HepG2 (cell line): ENCODE data around the gene CPNE2. TPM values are rescaled to one million over a fixed set of nuclear protein-coding genes. Genes with fewer than 3 reads are reported as not detected.

Experiments
- ATAC-seq: fragments of 200-7000 bp; cut with Tn5 transposase; 3 replicates; pipeline ENCODE4 v1.9.1; 2020; ENCODE audit warnings: mild to moderate bottlenecking, moderate library complexity
- BruUV-seq: library from RNA; stranded (reverse); fragments of 400-500 nt; replicated peaks from 2 replicates; lab custom pipeline; 2021; lab: Mats Ljungman, UMichigan
- CTCF ChIA-PET: fragments of 300-600 bp; formaldehyde crosslinking; extraction: SDS; loops from one replicate; lab custom pipeline; 2021; ENCODE audit warnings: low total read pairs, inconsistent platforms, low intra/inter-chr PET ratio; lab: Yijun Ruan, JAX
- POLR2A ChIA-PET: fragments of 350-600 bp; sonication (Branson Sonifier 250); formaldehyde crosslinking; loops from one replicate; lab custom pipeline; 2020; ENCODE audit warnings: antibody characterized with exemption, inconsistent platforms; lab: Yijun Ruan, JAX
- DNase-seq: peaks from one replicate; pipeline ENCODE4 v3.0.0-alpha.2; 2015; ENCODE audit warnings: low spot score
- FAIRE-seq: peaks from 3 replicates; lab custom pipeline; 2011; peaks lifted over from hg19 to GRCh38; lab: Jason Lieb, UNC
- H2AFZ ChIP-seq: one replicate; pipeline ENCODE4 v1.6.1; 2011; ENCODE audit warnings: low read length, inconsistent platforms
- H3K27ac ChIP-seq: fragments of 300-600 bp; 3 replicates; pipeline ENCODE4 v1.8.0; 2011; ENCODE audit warnings: mixed run types, mild to moderate bottlenecking, mixed read lengths, low read length, inconsistent platforms; ENCODE audit not compliant: insufficient read depth; ENCODE audit errors: extremely low read length
- H3K27me3 ChIP-seq, 2 experiments: fragments of 200-600 bp in 1 of 2; 2 replicates in 1 of 2; 3 replicates in 1 of 2; pipeline versions ENCODE4 v1.6.0 to v1.8.0; 2011; ENCODE audit warnings: low read length in 2 of 2, mild to moderate bottlenecking in 2 of 2, moderate library complexity in 2 of 2, inconsistent platforms in 1 of 2; ENCODE audit not compliant: insufficient read depth in 2 of 2, control insufficient read depth in 1 of 2
- H3K36me3 ChIP-seq, 2 experiments: fragments of 200-600 bp in 1 of 2; replicated peaks in 1 of 2; 2 replicates in 1 of 2; 3 replicates in 1 of 2; pipeline versions ENCODE4 v1.5.1 to v1.8.0; 2011; ENCODE audit warnings: low read length in 2 of 2, inconsistent platforms in 1 of 2; ENCODE audit not compliant: insufficient read depth in 2 of 2, control insufficient read depth in 1 of 2
- H3K4me1 ChIP-seq: 2 replicates; pipeline ENCODE4 v1.5.1; 2012; ENCODE audit warnings: low read length, inconsistent platforms; ENCODE audit not compliant: insufficient read depth
- H3K4me2 ChIP-seq: 2 replicates; pipeline ENCODE4 v1.6.0; 2011; ENCODE audit warnings: low read depth, low read length, inconsistent platforms
- H3K4me3 ChIP-seq, 3 experiments: fragments of 200-600 bp in 1 of 3; sonication (generic), shearing (Covaris generic) in 1 of 3; replicated peaks in 1 of 3; 2 replicates each; pipeline ENCODE4 v1.5.1; 2011 to 2016; ENCODE audit warnings: low read length in 3 of 3, inconsistent platforms in 2 of 3, low read depth in 2 of 3, mild to moderate bottlenecking in 2 of 3, control low read depth in 1 of 3, mixed read lengths in 1 of 3; ENCODE audit not compliant: insufficient read depth in 1 of 3
- H3K79me2 ChIP-seq: one replicate; pipeline ENCODE4 v1.6.1; 2011; ENCODE audit warnings: low read length, inconsistent platforms; ENCODE audit not compliant: insufficient read depth
- H3K9ac ChIP-seq: 2 replicates; pipeline ENCODE4 v1.6.0; 2011; ENCODE audit warnings: mild to moderate bottlenecking, low read depth, low read length, inconsistent platforms; ENCODE audit not compliant: insufficient read depth
- H3K9me3 ChIP-seq: 2 replicates; pipeline ENCODE4 v1.5.1; 2012; ENCODE audit warnings: mild to moderate bottlenecking, low read length
- H4K20me1 ChIP-seq: 2 replicates; pipeline ENCODE4 v1.6.0; 2011; ENCODE audit warnings: inconsistent platforms, mild to moderate bottlenecking, low read length, moderate library complexity; ENCODE audit not compliant: insufficient read depth
- ARID2 ChIP-seq: sonication (generic); formaldehyde crosslinking; IDR thresholded peaks from 2 replicates; pipeline ENCODE4 v1.8.1; 2022; ENCODE audit warnings: mild to moderate bottlenecking, missing genetic modification reagents, borderline replicate concordance
- ATF7-NPFF ChIP-seq: sonication (generic); formaldehyde crosslinking; IDR thresholded peaks from 2 replicates; pipeline ENCODE4 v1.8.1; 2023; ENCODE audit warnings: mild to moderate bottlenecking, low read depth, missing genetic modification reagents, moderate library complexity
- ETS1 ChIP-seq: sonication (generic); formaldehyde crosslinking; IDR thresholded peaks from 2 replicates; pipeline ENCODE4 v1.4.0; 2020; ENCODE audit warnings: missing genetic modification reagents
- GATAD2A ChIP-seq: IDR thresholded peaks from 2 replicates; pipeline ENCODE4 v1.6.1; 2016
- GFI1 ChIP-seq: sonication (generic); formaldehyde crosslinking; IDR thresholded peaks from 2 replicates; pipeline ENCODE4 v1.5.0; 2020; ENCODE audit warnings: missing genetic modification reagents, mild to moderate bottlenecking, borderline replicate concordance
- KDM5B ChIP-seq: sonication (generic); formaldehyde crosslinking; IDR thresholded peaks from 2 replicates; pipeline ENCODE4 v1.4.0; 2020; ENCODE audit warnings: missing genetic modification reagents, mild to moderate bottlenecking, borderline replicate concordance
- KLF6 ChIP-seq: IDR thresholded peaks from 2 replicates; pipeline ENCODE4 v1.8.0; 2016; ENCODE audit warnings: missing biosample characterization, missing genetic modification reagents
- POGK ChIP-seq: sonication (generic); formaldehyde crosslinking; conservative IDR thresholded peaks from 2 replicates; pipeline ENCODE4 v1.8.0; 2022; ENCODE audit warnings: mild to moderate bottlenecking, moderate library complexity, missing genetic modification reagents
- POLR2A ChIP-seq, 2 experiments: IDR thresholded peaks; 2 replicates each; pipeline ENCODE4 v1.6.1; 2011; ENCODE audit warnings: low read depth in 2 of 2, low read length in 2 of 2, mild to moderate bottlenecking in 1 of 2, moderate library complexity in 1 of 2; ENCODE audit not compliant: insufficient read depth in 1 of 2
- RFXAP ChIP-seq: sonication (generic); formaldehyde crosslinking; IDR thresholded peaks from 2 replicates; pipeline ENCODE4 v1.4.0; 2020; ENCODE audit warnings: missing genetic modification reagents, borderline replicate concordance
- TBX2 ChIP-seq: sonication (generic); formaldehyde crosslinking; IDR thresholded peaks from 2 replicates; pipeline ENCODE4 v1.5.0; 2020; ENCODE audit warnings: missing genetic modification reagents, mild to moderate bottlenecking, borderline replicate concordance
- ZBTB4 ChIP-seq: sonication (generic); formaldehyde crosslinking; IDR thresholded peaks from 2 replicates; pipeline ENCODE4 v1.4.0; 2020; ENCODE audit warnings: missing genetic modification reagents, mild to moderate bottlenecking, borderline replicate concordance
- ZFY ChIP-seq: sonication (generic); formaldehyde crosslinking; IDR thresholded peaks from 2 replicates; pipeline ENCODE4 v1.4.0; 2020; ENCODE audit warnings: missing genetic modification reagents
- ZNF33B ChIP-seq: sonication (generic); formaldehyde crosslinking; IDR thresholded peaks from 2 replicates; pipeline ENCODE4 v1.5.1; 2020; ENCODE audit warnings: mild to moderate bottlenecking, missing genetic modification reagents
- ZNF597 ChIP-seq: sonication (generic); formaldehyde crosslinking; IDR thresholded peaks from 2 replicates; pipeline ENCODE4 v1.5.0; 2020; ENCODE audit warnings: missing genetic modification reagents
- ZNF747 ChIP-seq: sonication (generic); formaldehyde crosslinking; IDR thresholded peaks from 2 replicates; pipeline ENCODE4 v1.8.1; 2023; ENCODE audit warnings: missing genetic modification reagents, mild to moderate bottlenecking, borderline replicate concordance
- WGBS: methylation state at CpG from one replicate; pipeline ENCODE4 v1.1.6; 2017; ENCODE audit warnings: low lambda C conversion rate; 5-methylcytosine and 5-hydroxymethylcytosine counted together
- in situ Hi-C: cut with HindIII; loops from 2 replicates; pipeline ENCODE4 v1.10.0; 2017; ENCODE audit warnings: low pct_unique_long_range_greater_than_20kb; ENCODE audit not compliant: extremely low pct_ligation_motif_present
- intact Hi-C: fragments of 100-400 bp; cut with micrococcal nuclease; formaldehyde crosslinking; loops from one replicate; pipeline ENCODE4 v1.10.0; 2022; ENCODE audit not compliant: unreplicated experiment
- polyA plus RNA-seq, 8 experiments: library from polyadenylated mRNA; depleted of rRNA in 3 of 8; stranded (reverse) in 7 of 8; unstranded in 1 of 8; fragments of >200 nt; fragmentation: Illumina TruSeq in 4 of 8; extraction: Trizol in 4 of 8; gene quantifications; 2 replicates each; pipeline versions ENCODE4 v1.2.1 to v1.2.3, GENCODE V29; 2011 to 2016; ENCODE audit warnings: low read depth in 4 of 8, missing spikeins in 1 of 8, mixed read lengths in 1 of 8; ENCODE audit not compliant: insufficient read depth in 1 of 8
- total RNA-seq, 5 experiments: library from RNA; depleted of rRNA; stranded (reverse); fragments of >200 nt; fragmentation: Illumina TruSeq; extraction: Trizol; gene quantifications; 2 replicates each; pipeline ENCODE4 v1.2.3, GENCODE V29; 2016; ENCODE audit warnings: low read depth in 1 of 5

CPNE2 gene
- total and polyA plus RNA-seq, 2 of the 13 experiments (the other 11 are each of a cell fraction or from before 2014, with no cell fraction given): 10.6 to 23.3 TPM

- intact Hi-C loops (no loop called here), in situ Hi-C loops (no loop called here)
- POLR2A ChIA-PET: no interaction called here
- DNase-seq: peak; percentile 37
- 25% methylated on average over 6 of the region's 11 CpGs for WGBS
- no peaks in the 10 kb centered on the region for H4K20me1 ChIP-seq
- ATAC-seq: peak; percentile 70
- CTCF ChIA-PET: no interaction called here
- peaks cover 26% of the 10 kb centered on the region for H3K4me1 ChIP-seq
- no peak for FAIRE-seq
- H3K79me2 ChIP-seq: no peaks in the 10 kb centered on the region
- no peaks in the 10 kb centered on the region for H3K9me3 ChIP-seq
- no peak overlapping the region for H2AFZ ChIP-seq
- no TSS peak for BruUV-seq
- no peak overlapping the region for H3K27ac ChIP-seq
- peaks cover 2 to 12% of the 10 kb centered on the region in 2 experiments; a peak in 4 of 5 replicates for H3K27me3 ChIP-seq
- H3K4me2 ChIP-seq: peak overlapping the region; percentile 56
- no peak overlapping the region; the same call in 1 of the 2 replicates for H3K9ac ChIP-seq
- peak overlapping the region in 1 of 3 experiments; percentile 48; a peak in 1 of 6 replicates for H3K4me3 ChIP-seq
- H3K36me3 ChIP-seq: no peaks in the 10 kb centered on the region
- no peak for TF ChIP-seq POLR2A (IDR thresholded peaks at IDR 0.05; ENCODE audit: insufficient read depth in 1 of 2, low read depth in 2 of 2, low read length in 2 of 2)
- TF ChIP-seq ARID2 (CRISPR knock-in tag): no peak
- TF ChIP-seq GFI1 (CRISPR knock-in tag): no peak
- peak; percentile 18; the same call in 1 of the 2 replicates for TF ChIP-seq ZFY (CRISPR knock-in tag)
- 0 out of 2 replicates have a peak, but pooled peaks have one; percentile 37 for TF ChIP-seq KLF6
- TF ChIP-seq GATAD2A (CRISPR knock-in tag): peak; percentile 53
- no peak for TF ChIP-seq RFXAP (CRISPR knock-in tag)
- no peak for TF ChIP-seq ZNF747
- 0 out of 2 replicates have a peak, but pooled peaks have one; percentile 30 for TF ChIP-seq ZBTB4
- peak; percentile 56; the same call in 1 of the 2 replicates for TF ChIP-seq POGK
- TF ChIP-seq ETS1 (CRISPR knock-in tag): no peak
- TF ChIP-seq KDM5B: peak; percentile 43; the same call in 1 of the 2 replicates
- peak; percentile 58; the same call in 1 of the 2 replicates for TF ChIP-seq TBX2 (CRISPR knock-in tag)
- no peak for TF ChIP-seq ZNF33B (CRISPR knock-in tag)
- TF ChIP-seq ATF7-NPFF (CRISPR knock-in tag): peak; percentile 65
- no peak for TF ChIP-seq ZNF597 (CRISPR knock-in tag)
Measured at GRCh38 chr16:57061084-57061905, 31.1 kb upstream of the CPNE2 start.
